HG02840 (cell line): ENCODE data around the gene TECPR2.

ENCODE experiments used
- ATAC-seq: cut with Tn5 transposase; IDR thresholded peaks from one replicate; pipeline ENCODE4 v1.9.1; 2021; ENCODE audit warnings: mild to moderate bottlenecking, moderate library complexity, moderate number of reproducible peaks; ENCODE audit not compliant: unreplicated experiment, low FRiP score

Gene TECPR2

GRCh38 chr14:102490456-102490855, 127.7 kb downstream of the TECPR2 start:
- no peak for ATAC-seq

GRCh38 chr14:102491366-102491765, 128.6 kb downstream of the TECPR2 start:
- no peak for ATAC-seq

GRCh38 chr14:102491786-102492530, 129.2 kb downstream of the TECPR2 start:
- ATAC-seq, result no peak

- ATAC-seq, result no peak
These were observed 129.8 kb downstream of the TECPR2 start for GRCh38 chr14:102492531-102492910.

GRCh38 chr14:102493096-102493495, 130.4 kb downstream of the TECPR2 start:
- no peak for ATAC-seq

GRCh38 chr14:102493585-102493984, 130.8 kb downstream of the TECPR2 start:
- ATAC-seq, result no peak

- no peak for ATAC-seq
These were observed 133.0 kb downstream of the TECPR2 start for GRCh38 chr14:102495491-102496330.

GRCh38 chr14:102496331-102496691, 133.6 kb downstream of the TECPR2 start:
- ATAC-seq, result no peak

- ATAC-seq, result no peak
These were observed 134.4 kb downstream of the TECPR2 start for GRCh38 chr14:102496958-102497744.

GRCh38 chr14:102497998-102498677, 135.4 kb downstream of the TECPR2 start:
- ATAC-seq, result no peak

- ATAC-seq, result no peak
These were observed 136.0 kb downstream of the TECPR2 start for GRCh38 chr14:102498678-102499265.

GRCh38 chr14:102499401-102500157, 136.8 kb downstream of the TECPR2 start:
- no peak for ATAC-seq

GRCh38 chr14:102500158-102500662, 137.5 kb downstream of the TECPR2 start:
- no peak for ATAC-seq

GRCh38 chr14:102500713-102501112, 138.0 kb downstream of the TECPR2 start:
- no peak for ATAC-seq

GRCh38 chr14:102501751-102502315, 139.1 kb downstream of the TECPR2 start:
- ATAC-seq, result no peak

- ATAC-seq, result no peak
These were observed 139.8 kb downstream of the TECPR2 start for GRCh38 chr14:102502571-102502970.

GRCh38 chr14:102503641-102504327, 141.0 kb downstream of the TECPR2 start:
- ATAC-seq, result no peak

GRCh38 chr14:102504328-102504999, 141.7 kb downstream of the TECPR2 start:
- no peak for ATAC-seq
